A172 (cell line): ENCODE data around the gene BHLHE23. TPM values are rescaled to one million over a fixed set of nuclear protein-coding genes. Genes with fewer than 3 reads are reported as not detected.
A peak's percentile ranks its signal among the peaks of the same experiment; 100 is the strongest.

Source experiments
- DNase-seq: peaks from one replicate; pipeline ENCODE4 v3.0.0-alpha.2; 2015; ENCODE audit warnings: low spot score
- total RNA-seq: library from RNA; depleted of rRNA; stranded (reverse); fragments of >200 nt; shearing (Covaris generic); gene quantifications from 2 replicates; pipeline ENCODE4 v1.2.3, GENCODE V29; 2014

The BHLHE23 gene
- total RNA-seq, 1 experiment from 2014 or later: not detected

DNA sequence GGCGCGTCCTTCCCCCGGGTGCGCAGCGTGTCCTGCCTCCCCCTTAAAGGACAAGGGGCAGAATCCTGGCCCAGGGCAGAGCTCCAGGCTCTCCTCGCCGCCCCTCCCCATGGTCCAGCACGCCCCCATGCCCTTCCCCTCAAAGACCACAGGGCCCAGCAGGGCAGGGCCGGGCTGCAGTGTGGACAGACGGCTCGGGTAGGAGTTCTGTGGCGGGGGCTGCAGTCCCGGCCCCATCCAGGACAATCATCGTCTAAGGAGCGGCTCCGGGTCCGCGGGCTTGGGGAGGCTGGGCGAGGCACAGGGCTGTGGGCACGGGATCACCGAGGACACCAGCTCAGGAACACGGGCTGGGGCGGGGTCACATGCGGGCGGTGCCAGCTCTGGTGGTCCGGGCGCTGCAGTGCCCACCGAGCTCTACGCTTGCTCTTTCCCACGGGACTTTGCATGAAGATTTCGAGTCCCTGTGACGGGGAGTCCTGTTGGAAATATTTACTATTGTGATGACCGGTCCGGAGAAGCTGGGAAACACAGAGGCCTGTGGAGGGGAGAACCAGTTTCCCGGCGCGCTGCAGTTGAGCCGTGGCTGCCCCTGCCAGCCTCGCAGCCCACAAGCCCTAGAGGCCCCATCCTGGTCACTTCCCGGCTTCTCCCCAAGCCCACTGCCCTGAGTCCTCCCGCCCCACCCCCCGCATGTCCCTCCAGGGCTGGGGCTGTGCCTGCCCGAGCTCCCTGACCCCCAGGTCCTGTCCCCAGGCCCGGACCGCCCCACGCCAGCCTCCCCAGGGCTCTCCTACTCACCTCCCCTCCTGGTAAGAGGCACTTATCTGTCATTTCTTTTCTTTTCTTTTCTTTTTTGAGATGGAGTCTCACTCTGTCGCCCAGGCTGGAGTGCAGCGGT lies 33.7 kb downstream of the BHLHE23 start:
- DNase-seq: no peak

DNA sequence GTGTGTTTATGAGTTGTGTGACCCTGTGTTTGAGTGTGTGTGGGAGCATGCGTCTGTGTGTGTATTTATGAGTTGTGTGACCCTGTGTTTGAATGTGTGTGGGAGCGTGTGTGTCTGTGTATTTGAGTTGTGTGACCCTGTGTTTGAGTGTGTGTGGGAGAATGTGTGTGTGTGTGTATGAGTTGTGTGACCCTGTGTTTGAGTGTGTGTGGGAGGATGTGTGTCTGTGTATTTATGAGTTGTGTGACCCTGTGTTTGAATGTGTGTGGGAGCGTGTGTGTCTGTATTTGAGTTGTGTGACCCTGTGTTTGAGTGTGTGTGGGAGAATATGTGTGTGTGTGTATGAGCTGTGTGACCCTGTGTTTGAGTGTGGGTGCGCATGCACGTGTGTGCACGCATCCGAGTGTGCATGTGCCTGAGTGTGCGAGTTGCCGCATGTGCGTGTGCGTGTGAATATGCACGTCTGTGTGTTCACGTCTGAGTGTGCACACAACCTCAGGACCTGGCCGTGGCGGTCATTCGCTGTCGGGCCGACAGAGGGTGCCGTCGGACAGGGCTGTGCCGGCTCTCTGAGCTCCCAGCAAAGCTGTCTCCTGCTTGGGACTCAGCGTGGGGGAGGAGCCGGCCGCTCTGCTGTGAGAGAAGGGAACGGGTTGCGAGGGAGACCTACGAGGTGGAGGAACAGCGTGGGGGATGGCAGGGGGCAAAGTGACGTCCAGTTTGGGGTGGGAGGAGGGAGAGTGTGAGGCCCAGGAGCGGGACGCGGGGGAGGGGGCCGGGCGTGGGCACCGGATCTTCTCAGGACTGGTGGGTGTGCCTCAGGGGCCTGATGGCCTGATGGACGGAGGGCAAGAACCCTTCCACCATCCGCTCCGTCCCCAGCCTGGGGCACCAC lies 34.6 kb downstream of the BHLHE23 start:
- peak; percentile 69 for DNase-seq

DNA sequence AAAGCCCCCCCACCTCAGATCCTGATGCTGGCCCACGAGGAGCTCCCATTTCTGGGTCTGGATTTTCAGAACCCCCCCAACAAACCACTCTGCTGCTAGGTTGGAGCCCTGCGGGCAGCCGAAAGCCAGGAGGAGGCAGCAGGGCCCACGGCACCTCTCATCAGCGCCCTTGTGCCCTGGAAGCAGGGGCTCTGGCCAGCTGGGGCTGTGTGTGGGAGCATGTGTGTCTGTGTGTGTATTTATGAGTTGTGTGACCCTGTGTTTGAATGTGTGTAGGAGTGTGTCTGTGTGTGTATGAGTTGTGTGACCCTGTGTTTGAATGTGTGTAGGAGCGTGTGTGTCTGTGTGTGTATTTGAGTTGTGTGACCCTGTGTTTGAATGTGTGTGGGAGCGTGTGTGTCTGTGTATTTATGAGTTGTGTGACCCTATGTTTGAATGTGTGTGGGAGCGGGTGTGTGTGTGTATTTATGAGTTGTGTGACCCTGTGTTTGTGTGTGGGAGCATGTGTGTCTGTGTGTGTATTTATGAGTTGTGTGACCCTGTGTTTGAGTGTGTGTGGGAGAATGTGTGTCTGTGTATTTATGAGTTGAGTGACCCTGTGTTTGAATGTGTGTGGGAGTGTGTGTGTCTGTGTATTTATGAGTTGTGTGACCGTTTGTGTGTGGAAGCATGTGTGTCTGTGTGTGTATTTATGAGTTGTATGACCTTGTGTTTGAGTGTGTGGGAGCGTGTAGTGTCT lies 35.4 kb downstream of the BHLHE23 start:
- no peak for DNase-seq

DNA sequence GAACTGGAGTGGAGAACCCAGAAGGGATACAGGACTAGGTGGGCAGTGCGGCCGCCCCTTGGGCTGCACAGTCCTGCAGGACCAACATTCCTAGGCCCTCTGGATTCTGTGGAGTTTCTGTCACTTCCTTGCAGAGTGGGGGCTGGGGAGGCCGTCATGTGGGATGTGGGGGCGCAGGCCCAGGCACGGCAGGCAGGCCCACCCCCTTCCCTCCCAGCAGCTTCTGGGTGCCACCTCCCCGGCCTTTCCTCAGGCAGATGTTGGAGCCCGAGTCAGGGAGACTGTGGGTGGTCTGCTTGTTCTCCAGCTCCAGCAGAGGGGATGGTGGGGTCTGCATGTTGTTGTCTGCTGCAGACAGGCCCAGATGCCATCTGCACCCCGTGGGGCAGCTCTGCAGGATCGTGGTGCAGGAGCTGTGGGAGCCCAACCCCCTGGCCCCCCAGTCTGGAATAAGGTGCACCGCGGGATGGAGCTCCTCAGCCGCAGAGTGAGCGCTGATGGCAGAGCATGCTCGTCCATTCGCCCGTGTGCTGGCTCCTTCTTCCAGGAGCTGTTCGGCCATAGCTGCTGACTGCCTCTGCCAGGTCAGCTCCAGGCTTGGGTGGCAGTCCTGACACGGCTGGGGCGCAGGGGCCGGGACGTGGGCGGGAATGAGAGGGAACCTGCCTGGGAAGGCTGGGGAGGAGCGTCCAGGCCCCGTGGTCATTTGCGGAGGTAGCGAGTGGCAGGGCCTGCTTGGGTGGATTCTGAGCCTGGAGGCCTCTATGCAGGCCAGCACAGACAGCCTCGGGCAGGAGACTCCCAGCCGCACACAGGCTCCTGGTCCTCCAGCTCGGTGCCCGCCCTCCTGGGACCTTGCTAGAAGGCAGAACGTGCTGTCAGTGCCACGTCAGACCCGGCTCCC lies 36.2 kb downstream of the BHLHE23 start:
- DNase-seq: no peak

DNA sequence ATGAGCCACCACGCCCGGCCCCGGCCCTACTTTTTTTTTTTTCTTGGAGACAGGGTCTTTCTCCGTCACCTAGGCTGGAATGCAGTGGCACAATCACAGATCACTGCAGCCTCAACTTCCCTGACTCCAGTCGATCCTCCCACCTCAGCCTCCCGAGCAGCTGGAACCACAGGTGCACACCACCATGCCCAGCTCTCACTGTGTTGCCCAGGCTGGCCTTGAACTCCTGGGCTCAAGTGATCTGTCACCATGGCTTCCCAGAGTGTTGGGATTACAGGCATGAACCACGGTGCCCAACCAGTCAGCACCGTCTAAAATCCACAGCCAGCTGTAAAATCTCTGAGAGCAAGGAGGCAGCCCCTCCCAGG lies 36.8 kb downstream of the BHLHE23 start:
- no peak for DNase-seq

DNA sequence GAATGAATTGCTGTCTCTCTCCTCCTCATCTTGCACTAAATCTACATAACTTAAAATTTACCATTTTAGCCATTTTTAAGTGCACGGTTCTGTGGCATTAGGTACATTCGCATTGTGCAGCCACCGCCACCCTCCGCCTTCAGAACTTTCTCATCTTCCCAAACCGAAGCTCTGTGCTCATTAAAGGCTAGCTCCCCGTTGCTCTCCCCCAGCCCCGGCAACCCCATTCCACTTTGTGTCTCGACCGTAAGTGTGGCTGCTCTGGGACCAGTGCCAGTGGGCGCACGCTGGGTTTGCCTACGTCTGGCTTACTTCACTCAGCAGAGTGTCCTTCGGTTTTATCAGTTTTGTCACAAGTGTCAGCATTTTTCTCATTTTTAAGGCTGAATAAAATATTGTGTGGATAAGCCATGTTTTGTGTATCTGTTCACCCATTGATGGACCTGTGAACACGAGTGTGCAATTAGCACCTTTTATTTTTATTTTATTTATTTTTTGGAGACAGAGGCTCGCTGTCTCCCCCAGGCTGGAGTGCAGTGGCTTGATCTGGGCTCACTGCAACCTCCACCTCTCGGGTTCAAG lies 37.5 kb downstream of the BHLHE23 start:
- DNase-seq: no peak

DNA sequence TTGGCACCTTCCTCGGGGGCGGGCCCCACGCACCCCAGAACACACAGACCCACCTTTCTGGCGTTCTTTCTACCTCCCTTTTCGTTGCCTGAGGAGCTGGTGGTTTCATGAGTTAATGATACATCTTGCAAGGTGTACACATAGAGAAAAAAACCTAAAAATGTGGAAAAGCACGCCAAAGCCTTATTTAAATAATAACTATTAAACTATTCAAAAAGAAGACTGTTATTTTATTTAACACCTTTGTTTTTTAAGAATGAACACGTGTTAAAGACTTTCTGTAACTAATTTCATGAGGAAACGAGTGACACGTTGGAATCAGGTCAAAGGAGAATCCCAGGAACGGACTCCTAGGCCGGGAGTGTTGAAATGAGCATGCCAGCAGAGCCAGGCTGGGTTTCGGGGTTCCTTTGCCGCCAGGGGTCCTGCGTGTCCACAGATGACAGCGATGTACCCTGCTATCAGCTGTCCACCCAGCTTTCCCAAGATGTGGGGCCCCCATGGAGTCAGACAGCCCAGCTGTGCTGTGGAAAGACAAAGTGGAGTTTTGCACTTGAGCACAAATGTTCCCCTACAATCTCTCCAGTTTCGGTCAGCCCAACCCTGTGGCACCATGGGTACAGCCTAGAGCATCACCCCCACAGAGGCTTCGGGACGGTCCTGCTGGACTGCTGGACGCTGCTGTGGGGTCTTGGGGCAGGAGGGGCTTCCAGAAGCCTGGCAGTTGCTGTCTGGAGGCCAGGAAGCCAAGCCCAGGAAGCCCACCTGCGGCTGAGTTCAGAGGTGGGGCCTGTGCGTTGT lies 38.2 kb downstream of the BHLHE23 start:
- DNase-seq: no peak

DNA sequence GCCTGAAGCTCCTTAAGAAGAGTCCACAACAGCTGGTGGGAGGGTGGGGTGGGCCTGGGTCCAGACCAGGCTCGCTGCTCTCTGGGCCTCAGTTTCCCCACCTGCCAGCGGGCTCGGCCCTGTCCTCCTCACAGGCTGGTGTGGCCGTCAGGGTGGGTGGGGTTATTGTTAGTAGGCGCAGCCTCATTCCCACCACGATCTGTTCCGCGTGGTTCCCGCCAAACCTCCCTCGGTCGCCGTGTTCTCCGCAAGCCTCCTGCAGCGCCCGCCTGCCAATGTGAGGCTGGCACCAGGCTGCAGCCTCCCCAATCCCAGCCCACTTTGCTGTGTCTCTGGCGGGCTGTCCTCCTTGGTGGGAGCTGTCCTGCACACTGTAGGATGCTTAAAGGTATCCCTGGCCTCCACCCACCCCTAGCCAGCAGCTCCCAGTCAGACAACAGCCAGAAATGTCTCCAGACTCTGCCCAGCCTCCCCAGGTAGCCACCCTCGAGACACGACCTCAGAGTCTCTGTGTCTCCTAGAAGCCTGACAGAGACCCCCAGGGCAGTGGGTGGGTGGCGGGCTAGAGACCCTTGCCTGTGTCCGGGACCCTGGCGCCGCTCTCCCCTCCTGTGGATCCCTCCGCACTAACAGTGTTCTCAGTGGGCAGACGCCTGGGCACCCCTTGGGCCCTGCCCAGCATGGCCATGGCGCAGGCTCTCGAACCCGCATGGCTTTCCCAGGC lies 39.0 kb downstream of the BHLHE23 start:
- no peak for DNase-seq

DNA sequence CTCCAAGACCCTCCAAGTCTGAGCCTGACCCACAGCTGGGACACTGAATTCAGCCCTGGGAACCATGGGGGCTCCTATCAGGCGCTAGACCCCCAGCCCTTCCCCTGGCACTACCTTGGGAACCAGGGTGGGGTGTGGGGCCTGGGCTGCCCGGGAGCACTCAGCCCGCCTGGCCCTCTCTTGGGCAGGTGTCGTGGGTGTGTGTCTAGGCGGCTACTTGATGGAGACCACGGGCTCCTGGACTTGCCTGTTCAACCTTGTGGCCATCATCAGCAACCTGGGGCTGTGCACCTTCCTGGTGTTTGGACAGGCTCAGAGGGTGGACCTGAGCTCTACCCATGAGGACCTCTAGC lies 39.6 kb downstream of the BHLHE23 start:
- no peak for DNase-seq

DNA sequence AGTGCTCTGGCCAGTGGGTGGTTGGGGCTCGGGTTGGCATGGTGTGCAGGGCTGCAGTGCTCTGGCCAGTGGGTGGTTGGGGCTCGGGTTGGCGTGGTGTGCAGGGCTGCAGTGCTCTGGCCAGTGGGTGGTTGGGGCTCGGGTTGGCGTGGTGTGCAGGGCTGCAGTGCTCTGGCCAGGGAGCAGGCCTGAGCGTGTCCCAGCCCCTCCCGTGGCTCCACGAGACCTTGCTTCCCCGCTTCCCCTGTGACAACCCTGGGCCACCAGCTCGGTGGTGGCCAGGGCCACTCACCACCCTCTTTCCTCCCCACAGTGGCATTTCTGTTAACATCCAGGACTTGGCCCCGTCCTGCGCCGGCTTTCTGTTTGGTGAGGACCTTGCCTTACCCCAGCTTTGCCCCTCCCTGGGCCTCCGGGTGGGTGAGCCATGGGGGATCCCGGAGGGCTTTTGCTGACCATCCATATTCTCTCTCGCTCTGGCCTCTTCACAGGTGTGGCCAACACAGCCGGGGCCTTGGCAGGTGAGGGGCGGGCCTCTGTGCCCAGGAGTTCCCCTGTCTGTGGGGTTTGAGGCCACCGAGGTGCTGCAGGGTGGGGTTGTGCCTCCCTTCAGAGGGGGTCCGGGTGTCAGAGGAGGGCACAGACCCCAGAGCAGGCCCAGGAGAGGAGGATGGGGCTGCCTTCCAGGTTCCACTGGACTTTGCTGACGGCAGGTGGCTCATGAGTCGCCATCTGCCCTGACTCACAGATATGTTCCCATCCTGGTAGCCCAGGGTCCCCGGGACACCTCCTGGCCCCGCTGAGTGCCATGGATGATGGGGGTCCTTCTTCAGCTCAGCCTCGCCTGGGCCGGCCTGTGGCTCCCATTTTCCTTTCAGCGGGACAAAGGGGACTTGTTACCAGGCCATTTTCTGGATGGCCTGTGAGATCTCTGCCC lies 40.3 kb downstream of the BHLHE23 start:
- no peak for DNase-seq

DNA sequence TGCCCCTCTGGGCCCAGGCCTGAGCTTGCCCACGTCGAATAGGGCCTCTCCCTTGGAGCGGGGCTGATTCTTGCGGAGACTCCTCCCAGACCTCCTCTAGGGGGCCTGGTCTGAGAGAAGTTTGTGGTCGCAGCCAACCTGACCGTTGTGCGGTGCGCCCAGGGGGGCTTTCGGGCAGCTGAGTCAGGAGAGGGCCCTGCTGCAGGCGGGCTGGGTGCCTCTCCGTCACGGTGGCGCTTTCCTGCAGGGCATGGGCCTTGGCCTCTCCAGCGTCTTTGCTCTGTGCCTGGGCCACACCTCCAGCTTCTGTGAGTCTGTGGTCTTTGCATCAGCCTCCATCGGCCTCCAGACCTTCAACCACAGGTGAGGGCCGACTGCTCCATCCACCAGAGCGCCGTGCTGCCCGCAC lies 41.4 kb downstream of the BHLHE23 start:
- no peak for DNase-seq

DNA sequence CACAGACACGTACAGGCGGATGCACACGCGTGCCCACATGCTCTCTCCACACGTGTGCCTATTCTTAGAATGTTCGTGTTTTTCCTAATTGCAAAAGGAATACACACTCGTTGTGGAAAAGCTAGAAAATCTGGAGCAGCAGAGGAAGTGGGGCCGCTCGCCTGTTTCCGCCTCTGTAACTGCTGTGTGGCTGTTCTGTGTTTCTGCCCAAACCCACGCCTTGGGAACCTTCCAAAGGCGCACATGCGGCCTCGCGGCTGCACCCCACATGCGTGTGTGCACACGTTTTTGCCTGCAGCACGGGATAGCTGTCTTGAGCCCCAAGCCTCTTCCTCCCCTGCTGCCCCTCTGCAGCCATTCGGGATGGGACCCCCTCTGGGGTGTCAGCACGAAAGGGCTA lies 42.1 kb downstream of the BHLHE23 start:
- no peak for DNase-seq

DNA sequence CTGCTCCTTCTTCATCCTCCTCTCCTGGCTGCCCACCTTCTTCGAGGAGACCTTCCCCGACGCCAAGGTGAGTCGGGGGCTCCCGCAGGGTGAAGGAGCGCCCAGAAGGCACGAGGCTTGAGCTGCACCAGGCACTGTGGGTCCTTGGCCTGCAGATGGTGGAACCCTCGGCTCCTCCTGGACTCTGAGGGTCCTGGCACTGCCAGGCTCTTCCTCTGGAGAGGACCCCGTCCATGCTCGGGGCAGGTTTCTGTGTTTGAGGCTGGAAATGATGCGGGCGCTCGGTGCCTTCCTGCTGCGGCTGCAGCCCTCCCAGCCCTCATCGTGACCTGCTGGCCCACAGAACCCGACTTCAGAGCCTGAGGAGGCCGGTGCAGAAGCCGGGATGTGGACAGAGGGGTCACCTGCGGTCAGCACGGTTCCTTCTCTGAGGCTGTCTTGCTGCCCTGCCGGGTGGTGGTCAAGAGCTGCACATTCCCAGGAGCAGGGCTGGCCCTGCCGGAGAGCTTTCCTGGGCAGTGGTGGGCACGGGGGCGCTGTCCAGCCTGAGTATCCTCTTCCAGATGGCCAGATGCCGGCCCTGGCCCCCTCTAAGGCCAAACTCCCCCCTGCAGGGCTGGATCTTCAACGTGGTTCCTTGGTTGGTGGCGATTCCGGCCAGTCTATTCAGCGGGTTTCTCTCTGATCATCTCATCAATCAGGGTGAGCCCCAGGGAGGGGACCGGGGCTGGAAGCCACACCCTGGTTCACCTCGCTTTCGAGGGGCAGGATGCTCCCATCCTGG lies 43.0 kb downstream of the BHLHE23 start:
- DNase-seq: no peak

DNA sequence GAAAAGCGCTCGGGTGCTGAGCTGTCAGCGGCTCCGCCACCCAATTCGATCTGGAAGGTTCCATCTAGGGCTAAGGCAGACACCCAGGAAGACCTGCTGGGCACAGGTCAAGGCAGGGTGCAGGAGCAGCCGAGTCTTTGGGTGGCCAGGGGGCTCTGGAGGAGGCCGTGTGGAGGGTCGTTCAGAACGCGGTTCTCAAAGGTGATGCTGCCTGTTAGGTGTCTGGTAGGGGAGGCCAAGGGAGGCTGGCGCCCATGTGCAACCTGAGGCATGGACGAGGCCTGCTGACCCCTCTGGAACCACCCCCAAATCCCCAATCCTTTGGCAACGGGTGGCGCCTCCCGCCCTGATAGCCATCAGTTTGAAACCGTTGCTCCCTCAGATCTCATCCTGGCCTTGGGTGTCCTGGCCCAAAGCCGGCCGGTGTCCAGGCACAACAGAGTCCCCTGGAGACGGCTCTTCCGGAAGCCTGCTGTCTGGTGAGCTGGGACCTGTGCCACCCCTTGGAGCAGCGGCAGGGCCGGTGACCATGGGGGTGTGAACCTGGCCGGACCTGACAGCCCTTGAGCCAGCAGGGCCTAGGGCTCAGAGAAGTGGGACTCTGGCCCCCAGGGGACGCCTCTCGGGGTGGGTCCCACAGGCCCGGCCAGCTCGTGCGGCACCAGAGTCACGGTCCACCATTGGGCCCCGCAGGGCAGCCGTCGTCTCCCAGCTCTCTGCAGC lies 43.7 kb downstream of the BHLHE23 start:
- DNase-seq: no peak

DNA sequence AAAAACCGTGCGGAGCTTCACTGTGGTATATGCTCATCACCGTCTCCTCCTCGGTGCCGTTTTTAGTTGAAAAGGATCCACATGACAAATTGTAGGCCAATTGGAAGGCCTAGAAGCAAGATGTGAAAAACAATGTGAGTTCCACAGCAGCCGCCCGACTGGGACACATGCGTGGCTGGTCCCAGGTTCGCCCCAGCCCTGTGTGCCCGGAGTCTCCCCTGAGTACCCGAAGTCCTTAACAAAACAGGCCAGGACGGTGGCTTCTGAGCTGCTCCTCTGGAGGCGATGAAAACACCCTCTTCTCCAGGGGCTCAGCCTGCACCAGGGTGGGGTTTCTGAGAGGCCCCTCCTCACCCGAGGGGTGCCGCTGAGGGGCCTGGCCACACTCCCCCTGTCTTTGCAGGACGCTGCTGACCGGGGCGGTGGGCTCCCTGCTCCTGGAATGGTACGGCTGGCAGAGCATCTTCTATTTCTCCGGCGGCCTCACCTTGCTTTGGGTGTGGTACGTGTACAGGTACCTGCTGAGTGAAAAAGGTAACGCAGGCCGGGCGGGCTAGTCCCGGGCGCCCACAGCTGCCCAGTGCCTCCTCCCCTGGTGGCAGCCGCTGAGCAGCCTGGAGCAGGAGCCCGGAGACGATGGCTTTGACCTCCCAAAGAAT lies 44.4 kb downstream of the BHLHE23 start:
- DNase-seq: no peak

DNA sequence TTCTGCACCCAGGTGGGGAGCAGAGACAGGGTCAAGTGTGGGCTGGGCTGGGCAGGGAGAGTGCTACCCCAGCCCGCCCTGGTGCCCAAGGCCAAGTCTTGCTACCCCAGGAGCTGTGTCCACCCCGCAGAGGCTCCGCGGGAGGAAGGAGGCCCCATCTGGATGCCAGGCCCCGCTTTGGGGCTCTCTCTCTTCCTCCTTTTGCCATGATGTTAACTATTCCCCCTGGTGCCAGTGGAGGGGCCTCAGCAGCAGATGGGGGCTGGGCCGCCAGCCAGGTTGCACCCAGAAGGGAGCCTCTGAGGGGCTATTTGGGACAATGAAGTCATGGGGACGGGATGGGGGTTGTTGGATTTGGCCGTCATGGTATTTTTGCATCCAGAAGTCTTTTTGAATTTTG lies 45.0 kb downstream of the BHLHE23 start:
- no peak for DNase-seq
